ENCODE results near the gene DSPP. TPM values are rescaled to one million over a fixed set of nuclear protein-coding genes. Genes with fewer than 3 reads are reported as not detected.

DSPP gene
- total and polyA plus RNA-seq, 11 donors = not detected

GRCh38 chr4:87651941-87652340, 43.6 kb downstream of the DSPP start:
- Histone ChIP-seq H3K4me1 (no peaks in the 10 kb centered on the region), H3K27me3 (no peaks in the 10 kb centered on the region), H3K36me3 (no peaks in the 10 kb centered on the region), H3K4me3 (no peak overlapping the region), H3K27ac (no peak overlapping the region), H3K9me3 (no peaks in the 10 kb centered on the region)
- no peak for TF ChIP-seq CTCF (IDR thresholded peaks at IDR 0.05)
- TF ChIP-seq POLR2A (IDR thresholded peaks at IDR 0.05) = no peak
- whole genome bisulfite sequencing, 4 donors = 89 to 90% (median 89%) methylated on average over 3 of the region's 3 CpGs
- no peak for DNase-seq
- no peak for ATAC-seq
- intact Hi-C loops (cut with DNase I) = loop anchor here in 2 of 10 donors (10.0 kb wide), 2 partner anchors 97 to 107 kb away; no protein-coding TSS in a partner anchor

- Histone ChIP-seq H3K9me3 (no peaks in the 10 kb centered on the region), H3K4me3 (no peak overlapping the region), H3K27ac (no peak overlapping the region), H3K36me3 (no peaks in the 10 kb centered on the region), H3K4me1 (peaks cover 0 to 5% (median 0%) of the 10 kb centered on the region in 12 donors), H3K27me3 (no peaks in the 10 kb centered on the region)
- DNase-seq = no peak
- WGBS, 4 donors = 74 to 78% (median 74%) methylated on average over 1 of the region's 1 CpG
- intact Hi-C loops (cut with DNase I) = loop anchor here in 2 of 10 donors (10.0 kb wide), 2 partner anchors 100 to 110 kb away; no protein-coding TSS in a partner anchor
- no peak for TF ChIP-seq POLR2A (IDR thresholded peaks at IDR 0.05)
- TF ChIP-seq CTCF (IDR thresholded peaks at IDR 0.05) = no peak
- no peak for ATAC-seq
These were observed 46.2 kb downstream of the DSPP start for GRCh38 chr4:87654487-87655044.

GRCh38 chr4:87657525-87657924, 49.2 kb downstream of the DSPP start:
- DNase-seq = no peak
- no peaks in the 10 kb centered on the region for H3K36me3 ChIP-seq
- WGBS, 4 donors = 42 to 61% (median 57%) methylated on average over 3 of the region's 3 CpGs
- no peak overlapping the region for H3K27ac ChIP-seq
- intact Hi-C loops (cut with DNase I) = loop anchor here in 2 of 10 donors (10.0 kb wide), 2 partner anchors 103 to 113 kb away; no protein-coding TSS in a partner anchor
- no peak for ATAC-seq
- no peaks in the 10 kb centered on the region for H3K27me3 ChIP-seq
- no peak for TF ChIP-seq POLR2A (IDR thresholded peaks at IDR 0.05)
- H3K4me1 ChIP-seq = peaks cover 0 to 5% (median 0%) of the 10 kb centered on the region in 12 donors
- H3K9me3 ChIP-seq = no peaks in the 10 kb centered on the region
- no peak overlapping the region for H3K4me3 ChIP-seq

- no peak for TF ChIP-seq POLR2A (IDR thresholded peaks at IDR 0.05)
- no peak for TF ChIP-seq CTCF (IDR thresholded peaks at IDR 0.05)
- H3K27ac ChIP-seq = no peak overlapping the region
- ATAC-seq (no peak), DNase-seq (no peak)
- no peaks in the 10 kb centered on the region for H3K27me3 ChIP-seq
- WGBS, 4 donors = 81 to 88% (median 84%) methylated on average over 3 of the region's 3 CpGs
- H3K9me3 ChIP-seq = no peaks in the 10 kb centered on the region
- H3K36me3 ChIP-seq = no peaks in the 10 kb centered on the region
- intact Hi-C loops (cut with DNase I) = loop anchor here in 2 of 10 donors (10.0 kb wide), 2 partner anchors 105 to 115 kb away; no protein-coding TSS in a partner anchor
- no peak overlapping the region for H3K4me3 ChIP-seq
- H3K4me1 ChIP-seq = peaks cover 0 to 5% (median 0%) of the 10 kb centered on the region in 12 donors
These were observed 51.1 kb downstream of the DSPP start for GRCh38 chr4:87659247-87659931.
